ENCODE results near the gene ACER3. TPM values are rescaled to one million over a fixed set of nuclear protein-coding genes. Genes with fewer than 3 reads are reported as not detected.

The ACER3 gene
- total RNA-seq, 6 donors from 2014 or later, result 10.5 to 46.7 (median 17.1) TPM

DNA sequence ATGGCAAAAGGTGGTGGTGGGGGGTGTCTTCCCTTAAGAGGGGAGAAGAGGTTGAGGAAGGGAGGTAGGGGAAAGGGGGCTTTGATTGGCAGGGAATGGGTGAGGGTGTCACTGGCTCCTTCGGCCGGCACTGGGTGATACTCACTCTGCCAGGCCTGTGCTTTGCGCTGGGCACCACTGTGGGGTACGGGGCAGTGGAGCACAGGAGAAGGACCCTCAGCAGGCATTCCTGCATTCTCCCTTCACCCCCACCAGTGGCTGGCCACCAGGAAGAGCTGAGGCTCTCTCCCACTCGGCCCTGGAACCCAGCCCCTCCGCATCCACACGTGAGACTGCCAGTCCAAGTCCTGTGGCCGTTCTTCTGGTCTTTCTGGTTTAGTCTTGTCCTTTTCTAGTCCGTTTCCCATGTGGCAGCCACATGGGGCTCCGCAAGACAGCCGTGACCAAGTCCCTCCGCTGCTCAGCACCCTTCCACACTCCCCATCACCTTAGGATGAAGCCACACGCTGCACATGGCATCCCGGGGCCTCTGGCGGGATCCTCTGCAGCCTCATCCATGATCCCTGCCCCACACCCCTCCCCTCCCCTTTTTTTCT lies 214.0 kb downstream of the ACER3 start:
- H3K27me3 ChIP-seq, result no peaks in the 10 kb centered on the region
- H3K27ac ChIP-seq, result peak overlapping the region; percentile 61 to 89 (median 80)
- H3K4me3 ChIP-seq, result no peak overlapping the region
- no peaks in the 10 kb centered on the region for H3K9me3 ChIP-seq
- peak in 1 of 2 donors; percentile 19 for DNase-seq
- peaks cover 28 to 42% (median 38%) of the 10 kb centered on the region in 4 donors for H3K4me1 ChIP-seq
- WGBS, 2 donors, result 84 to 88% methylated on average over 15 of the region's 15 CpGs
- no peaks in the 10 kb centered on the region for H3K36me3 ChIP-seq
- TF ChIP-seq POLR2AphosphoS5 (IDR thresholded peaks at IDR 0.05), result no peak
- TF ChIP-seq, protein P1, sequence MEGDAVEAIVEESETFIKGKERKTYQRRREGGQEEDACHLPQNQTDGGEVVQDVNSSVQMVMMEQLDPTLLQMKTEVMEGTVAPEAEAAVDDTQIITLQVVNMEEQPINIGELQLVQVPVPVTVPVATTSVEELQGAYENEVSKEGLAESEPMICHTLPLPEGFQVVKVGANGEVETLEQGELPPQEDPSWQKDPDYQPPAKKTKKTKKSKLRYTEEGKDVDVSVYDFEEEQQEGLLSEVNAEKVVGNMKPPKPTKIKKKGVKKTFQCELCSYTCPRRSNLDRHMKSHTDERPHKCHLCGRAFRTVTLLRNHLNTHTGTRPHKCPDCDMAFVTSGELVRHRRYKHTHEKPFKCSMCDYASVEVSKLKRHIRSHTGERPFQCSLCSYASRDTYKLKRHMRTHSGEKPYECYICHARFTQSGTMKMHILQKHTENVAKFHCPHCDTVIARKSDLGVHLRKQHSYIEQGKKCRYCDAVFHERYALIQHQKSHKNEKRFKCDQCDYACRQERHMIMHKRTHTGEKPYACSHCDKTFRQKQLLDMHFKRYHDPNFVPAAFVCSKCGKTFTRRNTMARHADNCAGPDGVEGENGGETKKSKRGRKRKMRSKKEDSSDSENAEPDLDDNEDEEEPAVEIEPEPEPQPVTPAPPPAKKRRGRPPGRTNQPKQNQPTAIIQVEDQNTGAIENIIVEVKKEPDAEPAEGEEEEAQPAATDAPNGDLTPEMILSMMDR (IDR thresholded peaks at IDR 0.05), result no peak
- no peak for TF ChIP-seq EP300 (IDR thresholded peaks at IDR 0.05)
- TF ChIP-seq POLR2A (IDR thresholded peaks at IDR 0.05), result no peak
- ATAC-seq (ENCODE audit: low FRiP score in 2 of 2), result no peak

DNA sequence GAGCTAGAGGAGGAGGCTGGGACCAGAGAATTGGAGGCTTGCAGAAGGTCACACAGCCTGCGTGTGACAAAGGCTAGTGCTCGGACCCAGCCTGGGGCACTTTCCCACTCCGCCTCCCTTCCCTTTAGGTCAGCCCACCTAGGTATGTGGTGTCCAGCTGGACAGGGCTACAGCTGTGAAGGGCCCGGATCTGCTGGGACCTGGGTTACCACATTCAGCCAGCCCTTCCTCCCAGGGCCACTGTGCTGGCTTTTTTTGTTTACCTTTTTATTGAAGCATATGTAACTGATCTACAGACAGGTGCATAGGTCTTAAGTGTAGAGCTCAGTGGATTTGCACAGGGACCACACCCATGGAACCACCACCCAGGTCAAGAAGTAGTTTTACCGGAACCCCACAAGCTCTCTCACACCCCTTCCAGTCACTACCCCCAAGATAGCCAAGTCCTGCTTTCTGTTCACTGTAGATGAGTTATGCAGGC lies 214.7 kb downstream of the ACER3 start:
- ATAC-seq (ENCODE audit: low FRiP score in 2 of 2), result peak in 1 of 2 donors; percentile 12

More for the DNA sequence above, 214.7 kb downstream of the ACER3 start:
- Histone ChIP-seq H3K36me3 (no peaks in the 10 kb centered on the region), H3K27me3 (no peaks in the 10 kb centered on the region), H3K9me3 (no peaks in the 10 kb centered on the region), H3K4me1 (peaks cover 28 to 42% (median 38%) of the 10 kb centered on the region in 4 donors), H3K27ac (peak overlapping the region in 3 of 4 donors; percentile 1 to 89 (median 81)), H3K4me3 (no peak overlapping the region)
- TF ChIP-seq POLR2A (IDR thresholded peaks at IDR 0.05) (no peak), POLR2AphosphoS5 (IDR thresholded peaks at IDR 0.05) (no peak), EP300 (IDR thresholded peaks at IDR 0.05) (no peak)
- TF ChIP-seq, protein P1 (IDR thresholded peaks at IDR 0.05), result no peak
- peak in 1 of 2 donors; percentile 37 for DNase-seq
- 85% methylated on average over 4 to 5 of the region's 5 CpGs for WGBS, 2 donors

Other genes starting within 250 kb of the ACER3 start
- 100 to 1,000 TPM in 1 of 6 donors, 10 to 100 TPM in 5; 41.3 to 118 (median 60.3) TPM for gene LRRC32, start 190.2 kb upstream of the ACER3 start, total RNA-seq
- gene TSKU, start 77.6 kb upstream of the ACER3 start, total RNA-seq, result 10 to 100 TPM in 2 of 6 donors, 1 to 10 TPM in 4; 2.1 to 19.8 (median 9.5) TPM
- under 1 TPM in 2 of 6 donors, not detected in 4; 0.10 to 0.61 TPM for gene B3GNT6, start 173.5 kb downstream of the ACER3 start, total RNA-seq
- gene CAPN5, start 206.1 kb downstream of the ACER3 start, total RNA-seq, result 1 to 10 TPM; 2.6 to 8.4 (median 4.4) TPM
- 1 to 10 TPM in 1 of 6 donors, under 1 TPM in 1, not detected in 4; 0.77 to 5.2 TPM for gene OMP, start 241.9 kb downstream of the ACER3 start, total RNA-seq

Measured in upper lobe of left lung (tissue), 6 donors.